Lung (tissue), 12 donors: Measurements from ENCODE around the gene GBF1. TPM values are rescaled to one million over a fixed set of nuclear protein-coding genes. Genes with fewer than 3 reads are reported as not detected.

Source experiments
- ATAC-seq: fragments of 200-7000 bp; cut with Tn5 transposase; one replicate; pipeline ENCODE4 v1.9.1; 2020; ENCODE audit warnings: moderate number of reproducible peaks; ENCODE audit not compliant: insufficient read depth, low FRiP score
- DNase-seq, 3 donors: peaks; one replicate each; pipeline ENCODE4 v3.0.0-alpha.2; 2013 to 2017
- H3K27ac ChIP-seq, 2 donors: one replicate each; pipeline ENCODE4 v1.5.1; 2013; ENCODE audit warnings: mild to moderate bottlenecking in 2 of 2, moderate library complexity in 2 of 2, control low read depth in 1 of 2, inconsistent platforms in 1 of 2, low read depth in 1 of 2, low read length in 1 of 2
- H3K27me3 ChIP-seq, 3 donors: one replicate each; pipeline ENCODE4 v1.5.1; 2013; ENCODE audit warnings: low read length in 2 of 3; ENCODE audit not compliant: control insufficient read depth in 3 of 3, insufficient read depth in 3 of 3
- H3K36me3 ChIP-seq, 4 donors: one replicate each; pipeline ENCODE4 v1.5.1; 2013; ENCODE audit warnings: low read length in 4 of 4, mild to moderate bottlenecking in 1 of 4, moderate library complexity in 1 of 4; ENCODE audit not compliant: control insufficient read depth in 4 of 4, insufficient read depth in 4 of 4
- H3K4me1 ChIP-seq, 5 donors: one replicate each; pipeline ENCODE4 v1.5.1; 2013; ENCODE audit warnings: low read length in 5 of 5, mild to moderate bottlenecking in 2 of 5, moderate library complexity in 1 of 5; ENCODE audit not compliant: control insufficient read depth in 5 of 5, insufficient read depth in 5 of 5
- H3K4me3 ChIP-seq: one replicate; pipeline ENCODE4 v1.5.1; 2013; ENCODE audit warnings: mild to moderate bottlenecking, control low read depth, moderate library complexity
- H3K9ac ChIP-seq, 2 donors: one replicate each; pipeline ENCODE4 v1.5.1; 2013; ENCODE audit warnings: low read length in 2 of 2, control low read depth in 1 of 2; ENCODE audit not compliant: insufficient read depth in 1 of 2
- H3K9me3 ChIP-seq, 4 donors: one replicate each; pipeline ENCODE4 v1.5.1; 2013; ENCODE audit warnings: low read length in 3 of 4, mild to moderate bottlenecking in 1 of 4, moderate library complexity in 1 of 4; ENCODE audit not compliant: control insufficient read depth in 4 of 4, insufficient read depth in 3 of 4
- CTCF ChIP-seq: IDR thresholded peaks from 2 replicates; pipeline ENCODE4 v1.5.1; 2012; ENCODE audit warnings: mild to moderate bottlenecking; ENCODE audit errors: control extremely low read depth, extremely low read depth
- WGBS, 2 donors: extraction: QIAGEN DNeasy Blood & Tissue Kit; methylation state at CpG; one replicate each; pipeline ENCODE4 v1.1.7; 2013; 5-methylcytosine and 5-hydroxymethylcytosine counted together
- polyA plus RNA-seq, 2 donors: library from polyadenylated mRNA; stranded (reverse); fragments of 200-250 nt; gene quantifications; one replicate each; pipeline ENCODE4 v1.2.1, GENCODE V29; 2013
- total RNA-seq, 2 donors: library from RNA; depleted of rRNA in 1 of 2; stranded (reverse); fragments of >200 nt in 1 of 2; gene quantifications; one replicate each; pipeline ENCODE4 v1.2.1, GENCODE V29; 2014 to 2021
- donor health status: control.
- donor health status: control.
- donor health status: Bipolar disorder and iron deficiency.
- donor health status: healthy.
- donor health status: DM: yes; HTN: yes; CAD: no.

Gene GBF1
- total and polyA plus RNA-seq, 4 donors, result 11.6 to 48.5 (median 25.4) TPM

- no peak for ATAC-seq
- no peaks in the 10 kb centered on the region for H3K9me3 ChIP-seq
- H3K9ac ChIP-seq, result no peak overlapping the region
- no peaks in the 10 kb centered on the region for H3K27me3 ChIP-seq
- peaks cover 0 to 36% (median 9%) of the 10 kb centered on the region in 4 donors for H3K36me3 ChIP-seq
- H3K4me1 ChIP-seq, result peaks cover 0 to 15% (median 5%) of the 10 kb centered on the region in 5 donors
- TF ChIP-seq CTCF, result no peak
- H3K4me3 ChIP-seq, result no peak overlapping the region
- DNase-seq, result no peak
- no peak overlapping the region for H3K27ac ChIP-seq
- 94 to 96% methylated on average over 8 of the region's 8 CpGs for WGBS, 2 donors
Measured at GRCh38 chr10:102401342-102401654, 156.0 kb downstream of the GBF1 start.

- DNase-seq (no peak), ATAC-seq (no peak)
- H3K27me3 ChIP-seq, result no peaks in the 10 kb centered on the region
- no peak overlapping the region for H3K4me3 ChIP-seq
- TF ChIP-seq CTCF, result no peak
- peaks cover 0 to 9% (median 5%) of the 10 kb centered on the region in 5 donors for H3K4me1 ChIP-seq
- no peak overlapping the region for H3K27ac ChIP-seq
- H3K36me3 ChIP-seq, result peaks cover 0 to 36% (median 9%) of the 10 kb centered on the region in 4 donors
- no peak overlapping the region for H3K9ac ChIP-seq
- H3K9me3 ChIP-seq, result no peaks in the 10 kb centered on the region
- 93 to 94% methylated on average over 17 to 18 of the region's 18 CpGs for WGBS, 2 donors
Measured at GRCh38 chr10:102401735-102402511, 156.6 kb downstream of the GBF1 start.

- Histone ChIP-seq H3K4me3 (no peak overlapping the region), H3K27ac (no peak overlapping the region), H3K9me3 (no peaks in the 10 kb centered on the region), H3K27me3 (no peaks in the 10 kb centered on the region), H3K4me1 (peaks cover 0 to 7% (median 5%) of the 10 kb centered on the region in 5 donors), H3K9ac (no peak overlapping the region), H3K36me3 (peaks cover 0 to 34% (median 9%) of the 10 kb centered on the region in 4 donors)
- no peak for TF ChIP-seq CTCF
- ATAC-seq (no peak), DNase-seq (no peak)
- WGBS, 2 donors, result 89 to 92% methylated on average over 5 of the region's 5 CpGs
Measured at GRCh38 chr10:102402512-102402896, 157.2 kb downstream of the GBF1 start.
